K562 (cell line): ENCODE results near the gene ITPR2. TPM values are rescaled to one million over a fixed set of nuclear protein-coding genes. Genes with fewer than 3 reads are reported as not detected.

Source experiments
- ATAC-seq: fragments of 200-7000 bp; cut with Tn5 transposase; 3 replicates; pipeline ENCODE4 v1.9.1; 2020; ENCODE audit warnings: moderate library complexity
- BruUV-seq: library from RNA; stranded (reverse); fragments of 400-500 nt; replicated peaks from 2 replicates; lab custom pipeline; 2021; lab: Mats Ljungman, UMichigan
- CTCF ChIA-PET: fragments of 300-600 bp; formaldehyde crosslinking; extraction: SDS; loops from one replicate; lab custom pipeline; 2021; ENCODE audit warnings: low intra/inter-chr PET ratio; lab: Yijun Ruan, JAX
- POLR2A ChIA-PET: fragments of 300-600, 350-650 bp; sonication (Branson Sonifier 250); formaldehyde crosslinking; extraction: SDS; loops from one replicate; lab custom pipeline; 2021; ENCODE audit warnings: antibody characterized with exemption, inconsistent platforms; lab: Yijun Ruan, JAX
- DNase-seq, 4 experiments: peaks; one replicate each; pipeline versions ENCODE4 v3.0.0 to v3.0.0-alpha.2; 2011 to 2018; ENCODE audit warnings: low spot score in 3 of 4, mixed read lengths in 3 of 4; ENCODE audit errors: extremely low read depth in 1 of 4
- FAIRE-seq: peaks from 2 replicates; lab custom pipeline; 2011; peaks lifted over from hg19 to GRCh38; lab: Jason Lieb, UNC
- H2AFZ ChIP-seq: 2 replicates; pipeline ENCODE4 v1.6.0; 2011; ENCODE audit warnings: low read depth, low read length, control low read depth, inconsistent platforms
- H3K27ac ChIP-seq: fragments of 200-600 bp; 3 replicates; pipeline ENCODE4 v1.8.0; 2011; ENCODE audit warnings: low read depth, mild to moderate bottlenecking, control low read depth, inconsistent platforms, low read length, moderate library complexity, mixed read lengths; ENCODE audit errors: extremely low read depth
- H3K27me3 ChIP-seq, 2 experiments: fragments of 300-600 bp in 1 of 2; 2 replicates in 1 of 2; 3 replicates in 1 of 2; pipeline versions ENCODE4 v1.6.0 to v1.8.0; 2011; ENCODE audit warnings: inconsistent platforms in 2 of 2, low read length in 2 of 2, mild to moderate bottlenecking in 1 of 2, mixed read lengths in 1 of 2, moderate library complexity in 1 of 2; ENCODE audit not compliant: control insufficient read depth in 2 of 2, insufficient read depth in 2 of 2
- H3K36me3 ChIP-seq: fragments of 300-600 bp; 3 replicates; pipeline ENCODE4 v1.8.0; 2011; ENCODE audit warnings: mild to moderate bottlenecking, low read length, inconsistent platforms; ENCODE audit not compliant: control insufficient read depth, insufficient read depth
- H3K4me1 ChIP-seq, 2 experiments: fragments of 200-600 bp in 1 of 2; replicated peaks in 1 of 2; 2 replicates in 1 of 2; 3 replicates in 1 of 2; pipeline versions ENCODE4 v1.5.1 to v1.8.0; 2011; ENCODE audit warnings: inconsistent platforms in 2 of 2, low read length in 2 of 2, mild to moderate bottlenecking in 1 of 2, mixed read lengths in 1 of 2, moderate library complexity in 1 of 2; ENCODE audit not compliant: control insufficient read depth in 2 of 2, insufficient read depth in 2 of 2
- H3K4me2 ChIP-seq: 2 replicates; pipeline ENCODE4 v1.6.1; 2011; ENCODE audit warnings: low read length, control low read depth, inconsistent platforms, mixed read lengths; ENCODE audit not compliant: insufficient read depth
- H3K4me3 ChIP-seq: fragments of 200-600 bp; sonication (generic), shearing (Covaris generic); 2 replicates; pipeline ENCODE4 v1.5.1; 2016; ENCODE audit warnings: control low read depth, inconsistent platforms
- H3K79me2 ChIP-seq: fragments of 200-600 bp; 3 replicates; pipeline ENCODE4 v1.8.0; 2011; ENCODE audit warnings: low read length, inconsistent platforms; ENCODE audit not compliant: control insufficient read depth, insufficient read depth
- H3K9ac ChIP-seq, 2 experiments: 2 replicates each; pipeline versions ENCODE4 v1.6.0 to v1.6.1; 2011; ENCODE audit warnings: low read depth in 2 of 2, low read length in 2 of 2, control low read depth in 1 of 2, inconsistent platforms in 1 of 2, mild to moderate bottlenecking in 1 of 2, mixed read lengths in 1 of 2; ENCODE audit not compliant: insufficient read depth in 1 of 2
- H3K9me1 ChIP-seq: one replicate; pipeline ENCODE4 v1.6.0; 2011; ENCODE audit warnings: inconsistent platforms, mild to moderate bottlenecking, low read length, moderate library complexity; ENCODE audit not compliant: control insufficient read depth, insufficient read depth
- H3K9me3 ChIP-seq: replicated peaks from 2 replicates; pipeline ENCODE4 v1.5.1; 2011; ENCODE audit warnings: low read depth, low read length, inconsistent platforms; ENCODE audit not compliant: control insufficient read depth, insufficient read depth
- H4K20me1 ChIP-seq: replicated peaks from 2 replicates; pipeline ENCODE4 v1.6.1; 2011; ENCODE audit warnings: low read length, inconsistent platforms, mixed read lengths; ENCODE audit not compliant: control insufficient read depth, insufficient read depth
- GTF2A2 ChIP-seq: IDR thresholded peaks from 2 replicates; pipeline ENCODE4 v1.6.1; 2016; ENCODE audit warnings: mild to moderate bottlenecking, missing genetic modification characterization, missing compliant biosample characterization
- MXI1 ChIP-seq: IDR thresholded peaks from 2 replicates; pipeline ENCODE4 v1.6.1; 2011; ENCODE audit warnings: low read depth, mild to moderate bottlenecking, improper control_type of control experiment, low read length
- MYC ChIP-seq, 2 experiments: fragments of 250-450 bp in 1 of 2; sonication (Bioruptor Pico) in 1 of 2; IDR thresholded peaks; 2 replicates each; pipeline versions ENCODE4 v1.5.1 to v1.6.1; 2012 to 2021; ENCODE audit warnings: low read depth in 2 of 2, borderline replicate concordance in 1 of 2, improper control_type of control experiment in 1 of 2, low read length in 1 of 2, mild to moderate bottlenecking in 1 of 2, moderate library complexity in 1 of 2
- TCF15 ChIP-seq: fragments of 250-450 bp; sonication (Bioruptor Pico); IDR thresholded peaks from 2 replicates; pipeline ENCODE4 v1.8.0; 2022; ENCODE audit warnings: moderate library complexity, mild to moderate bottlenecking, inconsistent platforms
- ZBED1 ChIP-seq: IDR thresholded peaks from 2 replicates; pipeline ENCODE4 v1.6.1; 2014
- ZKSCAN3 ChIP-seq: fragments of 250-450 bp; sonication (Bioruptor Pico); IDR thresholded peaks from 2 replicates; pipeline ENCODE4 v1.4.0; 2020
- ZNF175 ChIP-seq: fragments of 200-800 bp; sonication (Bioruptor generic); IDR thresholded peaks from 2 replicates; pipeline ENCODE4 v1.6.1; 2016; ENCODE audit warnings: low read depth, mild to moderate bottlenecking, missing genetic modification characterization, missing compliant biosample characterization
- WGBS: fragments of 100-300 bp; shearing (Covaris generic); methylation state at CpG from one replicate; pipeline ENCODE4 v1.1.6; 2016; ENCODE audit warnings: low coverage, mixed read lengths; ENCODE audit not compliant: insufficient coverage; ENCODE audit errors: missing lambda C conversion rate; 5-methylcytosine and 5-hydroxymethylcytosine counted together
- in situ Hi-C: fragments of 300-500 bp; cut with MboI; formaldehyde crosslinking; loops from 4 replicates; pipeline ENCODE4 v1.15.0; 2018; ENCODE audit warnings: inconsistent platforms, mixed read lengths
- intact Hi-C: fragments of 100-400 bp; cut with micrococcal nuclease; formaldehyde crosslinking; loops from 2 replicates; pipeline ENCODE4 v1.14.2; 2022
- polyA plus RNA-seq, 8 experiments: library from polyadenylated mRNA; depleted of rRNA in 4 of 8; stranded (reverse) in 5 of 8; unstranded in 3 of 8; fragments of >200 nt; fragmentation: Nextera tagmentation in 2 of 8; fragmentation: Illumina TruSeq in 1 of 8; extraction: Ambion mirVana in 2 of 8; extraction: Trizol in 1 of 8; gene quantifications; 2 replicates each; pipeline versions ENCODE4 v1.2.1 to v1.2.3, GENCODE V29; 2011 to 2014; ENCODE audit warnings: inconsistent platforms in 1 of 8, missing spikeins in 1 of 8
- total RNA-seq, 7 experiments: library from RNA; depleted of rRNA in 6 of 7; stranded (reverse); fragments of >200 nt in 6 of 7; fragmentation: Illumina TruSeq in 2 of 7; extraction: Trizol in 2 of 7; gene quantifications; 2 replicates each; pipeline versions ENCODE4 v1.2.1 to v1.2.3, GENCODE V29; 2011 to 2021; ENCODE audit warnings: low replicate concordance in 1 of 7
- TF ChIP-seq, protein P1 (sequence below), 3 experiments: fragments of 200-800 bp in 1 of 3; sonication (Bioruptor generic) in 1 of 3; sonication (generic) in 1 of 3; formaldehyde crosslinking in 1 of 3; IDR thresholded peaks; 2 replicates each; pipeline versions ENCODE4 v1.6.1 to v1.8.0; 2016 to 2022; ENCODE audit warnings: mild to moderate bottlenecking in 2 of 3, missing compliant biosample characterization in 2 of 3, missing genetic modification characterization in 2 of 3, missing genetic modification reagents in 1 of 3
- TF ChIP-seq, protein P2 (sequence below), 2 experiments: fragments of 450-650 bp in 1 of 2; sonication (generic) in 1 of 2; formaldehyde crosslinking; conservative IDR thresholded peaks; 2 replicates each; pipeline versions ENCODE4 v1.4.0 to v1.8.1; 2020 to 2022; ENCODE audit warnings: mild to moderate bottlenecking in 1 of 2, missing genetic modification reagents in 1 of 2

ITPR2 gene
- total and polyA plus RNA-seq, 9 of the 15 experiments (the other 6 are each of a cell fraction or from before 2014, with no cell fraction given): 0.21 to 3.3 (median 0.95) TPM

GRCh38 chr12:26514364-26514763 is 318.6 kb downstream of the ITPR2 start (continued):
- TF ChIP-seq, protein P1, sequence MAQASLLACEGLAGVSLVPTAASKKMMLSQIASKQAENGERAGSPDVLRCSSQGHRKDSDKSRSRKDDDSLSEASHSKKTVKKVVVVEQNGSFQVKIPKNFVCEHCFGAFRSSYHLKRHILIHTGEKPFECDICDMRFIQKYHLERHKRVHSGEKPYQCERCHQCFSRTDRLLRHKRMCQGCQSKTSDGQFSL (CRISPR knock-in tag; IDR thresholded peaks at IDR 0.05): no peak
- TF ChIP-seq, protein P1 (tag; IDR thresholded peaks at IDR 0.05): no peak
- TF ChIP-seq ZKSCAN3 (CRISPR knock-in tag) (no peak), ZBED1 (no peak), GTF2A2 (tag) (no peak), MYC (IDR thresholded peaks at IDR 0.05; ENCODE audit: low read depth, low read length) (no peak), MYC (CRISPR knock-in tag; IDR thresholded peaks at IDR 0.05; ENCODE audit: borderline replicate concordance, low read depth) (no peak)
- TF ChIP-seq, protein P2, sequence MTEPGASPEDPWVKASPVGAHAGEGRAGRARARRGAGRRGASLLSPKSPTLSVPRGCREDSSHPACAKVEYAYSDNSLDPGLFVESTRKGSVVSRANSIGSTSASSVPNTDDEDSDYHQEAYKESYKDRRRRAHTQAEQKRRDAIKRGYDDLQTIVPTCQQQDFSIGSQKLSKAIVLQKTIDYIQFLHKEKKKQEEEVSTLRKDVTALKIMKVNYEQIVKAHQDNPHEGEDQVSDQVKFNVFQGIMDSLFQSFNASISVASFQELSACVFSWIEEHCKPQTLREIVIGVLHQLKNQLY (CRISPR knock-in tag; conservative IDR thresholded peaks at IDR 0.05): no peak
- TF ChIP-seq, all 486 proteins: peak for 0

- Histone ChIP-seq H2AFZ (no peak overlapping the region), H3K9me1 (no peaks in the 10 kb centered on the region), H3K36me3 (no peaks in the 10 kb centered on the region), H3K9ac (no peak overlapping the region), H3K4me2 (no peak overlapping the region), H3K27ac (no peak overlapping the region), H3K79me2 (no peaks in the 10 kb centered on the region), H3K4me3 (no peak overlapping the region), H4K20me1 (no peaks in the 10 kb centered on the region), H3K4me1 (no peaks in the 10 kb centered on the region), H3K27me3 (no peaks in the 10 kb centered on the region), H3K9me3 (no peaks in the 10 kb centered on the region)
- ChIA-PET CTCF (interaction anchor here (0.6 kb wide), 1 partner anchor 48 kb away, joined by 3 read pairs; no protein-coding TSS in a partner anchor), POLR2A (no interaction called here)
- no TSS peak for BruUV-seq
- ATAC-seq (no peak), DNase-seq (no peak), FAIRE-seq (no peak)
- WGBS: 0% methylated on average over 4 of the region's 4 CpGs
- in situ Hi-C loops: no loop called here
- intact Hi-C loops: no loop called here
- no peak for TF ChIP-seq TCF15
- TF ChIP-seq ZNF175: no peak
- TF ChIP-seq MXI1: no peak
Measured at GRCh38 chr12:26513363-26514043, 319.5 kb downstream of the ITPR2 start.
